ENCODE results near the gene MEDAG. TPM values are rescaled to one million over a fixed set of nuclear protein-coding genes. Genes with fewer than 3 reads are reported as not detected.

MEDAG gene
- polyA plus RNA-seq, 3 donors, result not detected

DNA sequence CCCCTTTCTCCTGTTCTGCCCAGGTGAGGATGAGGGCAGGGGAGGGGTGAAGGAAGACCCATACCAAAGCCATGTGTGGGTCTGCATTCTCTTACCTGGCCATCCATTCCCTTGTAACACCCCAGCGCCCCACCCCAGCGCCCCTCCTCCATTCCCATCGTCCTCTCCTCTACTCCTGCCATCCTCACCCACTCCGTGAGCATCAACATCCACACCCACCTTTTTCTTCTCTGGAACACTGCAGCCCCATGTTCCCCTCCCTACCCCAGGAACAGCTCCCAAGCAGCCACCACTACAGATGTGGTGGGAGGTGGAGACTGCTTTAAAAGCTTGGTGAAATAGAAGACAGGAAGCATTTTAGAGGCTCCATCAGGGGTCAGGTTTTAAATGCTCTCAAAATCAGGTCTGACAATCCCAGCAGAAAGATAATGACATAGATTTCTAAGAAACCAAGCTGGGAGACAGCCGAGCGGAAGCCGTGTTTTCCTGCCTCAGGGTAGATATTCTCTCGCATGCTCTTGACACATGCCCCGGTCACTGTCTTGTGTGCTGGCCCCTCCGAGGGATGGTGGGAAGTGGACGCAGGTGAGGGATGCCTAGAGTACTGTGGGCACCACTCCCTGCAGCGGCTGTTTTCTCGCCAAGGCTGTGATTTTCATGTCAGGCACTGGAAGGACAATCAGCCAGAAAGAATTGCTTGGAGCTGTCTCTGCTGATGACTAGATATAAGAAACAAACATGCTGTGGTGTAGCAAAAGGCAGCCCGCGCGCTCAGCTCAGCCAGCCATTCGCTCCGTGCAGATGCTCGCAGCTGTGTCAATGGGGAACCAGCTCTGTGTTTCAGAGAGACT, 9.8 kb downstream of the MEDAG start:
- 92% methylated on average over 15 of the region's 19 CpGs for WGBS (ENCODE audit: insufficient coverage)
- no peaks in the 10 kb centered on the region for H3K36me3 Mint-ChIP-seq
- no peak overlapping the region for H3K4me3 Mint-ChIP-seq

DNA sequence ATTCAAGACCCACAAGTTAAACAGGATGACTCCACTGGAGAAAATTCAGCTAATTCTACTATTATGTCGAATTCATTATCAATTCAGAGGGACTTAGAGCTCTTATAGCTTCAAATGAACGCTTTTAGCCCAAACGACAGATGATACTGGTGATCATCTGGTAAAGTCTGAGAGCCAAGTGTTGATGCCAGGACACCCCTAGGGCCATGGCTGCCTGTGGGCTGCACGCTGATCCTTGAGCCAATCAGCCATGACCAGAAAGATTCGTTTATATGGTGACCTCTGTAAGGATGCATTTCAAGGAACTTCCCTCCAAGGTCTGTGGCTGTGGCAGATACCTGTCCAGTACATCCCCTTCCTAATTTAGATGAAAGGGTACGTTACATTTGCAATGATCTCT, 10.9 kb downstream of the MEDAG start:
- DNase-seq, result no peak
- H3K27ac Mint-ChIP-seq, result no peak overlapping the region
- H3K36me3 Mint-ChIP-seq, result no peaks in the 10 kb centered on the region
- no peak overlapping the region for H3K4me3 Mint-ChIP-seq
- H4K20me1 ChIP-seq (ENCODE audit: insufficient read depth, low read length), result no peaks in the 10 kb centered on the region
- 100% methylated on average over 2 of the region's 6 CpGs for WGBS (ENCODE audit: insufficient coverage)
- H3K27me3 Mint-ChIP-seq (ENCODE audit: low read depth in 3 of 3), result peaks cover 4 to 15% (median 13%) of the 10 kb centered on the region in 3 donors
- H3K4me3 ChIP-seq (replicated peaks in 1 of 3; ENCODE audit: low read depth in 2 of 3, low read length in 3 of 3), result no peak overlapping the region
- H3K9me3 ChIP-seq (replicated peaks in 1 of 2; ENCODE audit: control insufficient read depth in 1 of 2, insufficient read depth in 1 of 2, low read length in 2 of 2), result no peaks in the 10 kb centered on the region
- no peaks in the 10 kb centered on the region for H3K9me3 Mint-ChIP-seq
- TF ChIP-seq, protein P1, sequence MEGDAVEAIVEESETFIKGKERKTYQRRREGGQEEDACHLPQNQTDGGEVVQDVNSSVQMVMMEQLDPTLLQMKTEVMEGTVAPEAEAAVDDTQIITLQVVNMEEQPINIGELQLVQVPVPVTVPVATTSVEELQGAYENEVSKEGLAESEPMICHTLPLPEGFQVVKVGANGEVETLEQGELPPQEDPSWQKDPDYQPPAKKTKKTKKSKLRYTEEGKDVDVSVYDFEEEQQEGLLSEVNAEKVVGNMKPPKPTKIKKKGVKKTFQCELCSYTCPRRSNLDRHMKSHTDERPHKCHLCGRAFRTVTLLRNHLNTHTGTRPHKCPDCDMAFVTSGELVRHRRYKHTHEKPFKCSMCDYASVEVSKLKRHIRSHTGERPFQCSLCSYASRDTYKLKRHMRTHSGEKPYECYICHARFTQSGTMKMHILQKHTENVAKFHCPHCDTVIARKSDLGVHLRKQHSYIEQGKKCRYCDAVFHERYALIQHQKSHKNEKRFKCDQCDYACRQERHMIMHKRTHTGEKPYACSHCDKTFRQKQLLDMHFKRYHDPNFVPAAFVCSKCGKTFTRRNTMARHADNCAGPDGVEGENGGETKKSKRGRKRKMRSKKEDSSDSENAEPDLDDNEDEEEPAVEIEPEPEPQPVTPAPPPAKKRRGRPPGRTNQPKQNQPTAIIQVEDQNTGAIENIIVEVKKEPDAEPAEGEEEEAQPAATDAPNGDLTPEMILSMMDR (IDR thresholded peaks at IDR 0.05), result no peak
- H3K27me3 ChIP-seq (ENCODE audit: control insufficient read depth in 2 of 2, insufficient read depth in 2 of 2, low read length in 2 of 2), result peaks cover 0 to 3% of the 10 kb centered on the region in 2 donors
- H2AFZ ChIP-seq (ENCODE audit: insufficient read depth, low read depth, low read length, poor library complexity, severe bottlenecking), result no peak overlapping the region
- no peaks in the 10 kb centered on the region for H3K4me1 Mint-ChIP-seq
- intact Hi-C loops (cut with micrococcal nuclease), result no loop called here
- H3K36me3 ChIP-seq (replicated peaks in 1 of 2; ENCODE audit: control insufficient read depth in 1 of 2, insufficient read depth in 2 of 2, low read length in 2 of 2), result no peaks in the 10 kb centered on the region
- no peaks in the 10 kb centered on the region for H3K4me1 ChIP-seq (ENCODE audit: control insufficient read depth in 1 of 2, insufficient read depth in 2 of 2, low read length in 2 of 2)
- no peak overlapping the region for H3K27ac ChIP-seq (ENCODE audit: low read depth in 1 of 2, low read length in 2 of 2)
- H3K9ac ChIP-seq (ENCODE audit: insufficient read depth, low read length, poor library complexity, severe bottlenecking), result no peak overlapping the region
- H3K79me2 ChIP-seq (ENCODE audit: insufficient read depth, low read length), result no peaks in the 10 kb centered on the region
- H3K4me2 ChIP-seq (replicated peaks; ENCODE audit: extremely low read depth, low read length, poor library complexity, severe bottlenecking), result no peak overlapping the region

More for the DNA sequence above, 9.8 kb downstream of the MEDAG start:
- H3K4me3 ChIP-seq (replicated peaks in 1 of 3; ENCODE audit: low read depth in 2 of 3, low read length in 3 of 3), result no peak overlapping the region
- no peaks in the 10 kb centered on the region for H3K36me3 ChIP-seq (replicated peaks in 1 of 2; ENCODE audit: control insufficient read depth in 1 of 2, insufficient read depth in 2 of 2, low read length in 2 of 2)
- H3K9me3 ChIP-seq (replicated peaks in 1 of 2; ENCODE audit: control insufficient read depth in 1 of 2, insufficient read depth in 1 of 2, low read length in 2 of 2), result no peaks in the 10 kb centered on the region
- no peak overlapping the region for H3K4me2 ChIP-seq (replicated peaks; ENCODE audit: extremely low read depth, low read length, poor library complexity, severe bottlenecking)
- TF ChIP-seq, protein P1 (IDR thresholded peaks at IDR 0.05), result no peak
- H2AFZ ChIP-seq (ENCODE audit: insufficient read depth, low read depth, low read length, poor library complexity, severe bottlenecking), result no peak overlapping the region
- peaks cover 0 to 3% of the 10 kb centered on the region in 2 donors for H3K27me3 ChIP-seq (ENCODE audit: control insufficient read depth in 2 of 2, insufficient read depth in 2 of 2, low read length in 2 of 2)
- H4K20me1 ChIP-seq (ENCODE audit: insufficient read depth, low read length), result no peaks in the 10 kb centered on the region
- H3K27ac ChIP-seq (ENCODE audit: low read depth in 1 of 2, low read length in 2 of 2), result no peak overlapping the region
- no peaks in the 10 kb centered on the region for H3K4me1 ChIP-seq (ENCODE audit: control insufficient read depth in 1 of 2, insufficient read depth in 2 of 2, low read length in 2 of 2)
- Mint-ChIP-seq H3K27ac (no peak overlapping the region), H3K4me1 (no peaks in the 10 kb centered on the region), H3K27me3 (ENCODE audit: low read depth in 3 of 3) (peaks cover 9 to 15% (median 13%) of the 10 kb centered on the region in 3 donors), H3K9me3 (no peaks in the 10 kb centered on the region)
- H3K79me2 ChIP-seq (ENCODE audit: insufficient read depth, low read length), result no peaks in the 10 kb centered on the region
- H3K9ac ChIP-seq (ENCODE audit: insufficient read depth, low read length, poor library complexity, severe bottlenecking), result no peak overlapping the region
- intact Hi-C loops (cut with micrococcal nuclease), result no loop called here
- DNase-seq, result no peak
